Activated CD4-positive, alpha-beta memory T cell treated with anti-CD3 and anti-CD28 coated beads for 36 hours (primary cell): Measurements from ENCODE around the gene DNAH10. TPM values are rescaled to one million over a fixed set of nuclear protein-coding genes. Genes with fewer than 3 reads are reported as not detected.

Experiments used
- CTCF ChIA-PET: fragments of 350-600 bp; sonication (Branson Sonifier 250); formaldehyde crosslinking; loops from one replicate; lab custom pipeline; 2021; ENCODE audit warnings: antibody characterized with exemption, inconsistent platforms; lab: Charles Lee
- POLR2A ChIA-PET: fragments of 350-600 bp; sonication (Branson Sonifier 250); formaldehyde crosslinking; loops from one replicate; lab custom pipeline; 2021; ENCODE audit warnings: antibody characterized with exemption; lab: Charles Lee
- DNase-seq: peaks from one replicate; pipeline ENCODE4 v3.0.0-alpha.2; 2020
- H3K27ac Mint-ChIP-seq: one replicate; pipeline ENCODE4 v1.8.0; 2021; ENCODE audit warnings: mixed read lengths
- H3K27me3 Mint-ChIP-seq: one replicate; pipeline ENCODE4 v1.8.0; 2021; ENCODE audit warnings: mixed read lengths
- H3K36me3 Mint-ChIP-seq: one replicate; pipeline ENCODE4 v1.8.0; 2021; ENCODE audit warnings: mixed read lengths
- H3K4me1 Mint-ChIP-seq: one replicate; pipeline ENCODE4 v1.8.0; 2021; ENCODE audit warnings: low read depth, mixed read lengths
- H3K4me3 Mint-ChIP-seq: one replicate; pipeline ENCODE4 v1.8.0; 2021; ENCODE audit warnings: mild to moderate bottlenecking, mixed read lengths
- H3K9me3 Mint-ChIP-seq: one replicate; pipeline ENCODE4 v1.8.0; 2021; ENCODE audit warnings: mixed read lengths
- intact Hi-C: fragments of 100-400 bp; cut with micrococcal nuclease; formaldehyde crosslinking; loops from one replicate; pipeline ENCODE4 v1.15.1; 2023
- total RNA-seq, 2 experiments: library from RNA; stranded (reverse); gene quantifications; one replicate each; pipeline ENCODE4 v1.2.3, GENCODE V29; 2021

DNAH10 gene
- total RNA-seq, 2 experiments from 2014 or later: 0.10 to 0.19 TPM

DNA sequence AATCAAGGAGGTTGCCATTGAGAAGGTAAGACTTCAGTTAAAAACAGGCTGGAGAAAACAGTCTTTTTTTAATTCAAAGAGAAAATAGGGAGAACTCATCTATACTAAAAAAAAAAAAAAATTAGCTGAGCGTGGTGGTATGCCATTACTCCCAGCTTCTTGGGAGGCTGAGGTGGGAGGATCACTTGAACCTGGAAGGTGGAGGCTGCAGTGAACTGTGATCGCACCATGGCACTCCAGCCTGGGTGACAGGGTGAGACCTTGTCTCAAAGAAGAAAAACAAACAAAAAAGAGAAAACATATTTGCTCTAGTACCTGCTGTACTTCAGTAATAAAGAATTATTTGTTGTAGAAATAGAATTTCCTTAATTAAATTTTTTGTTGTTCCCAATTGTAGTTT, 68.6 kb downstream of the DNAH10 start:
- Mint-ChIP-seq H3K4me1 (peaks cover 5% of the 10 kb centered on the region), H3K9me3 (peaks cover 12% of the 10 kb centered on the region), H3K27ac (no peak overlapping the region), H3K4me3 (no peak overlapping the region), H3K36me3 (no peaks in the 10 kb centered on the region), H3K27me3 (peaks cover 16% of the 10 kb centered on the region)
- intact Hi-C loops: no loop called here
- ChIA-PET POLR2A (no interaction called here), CTCF (interaction anchor here (1.7 kb wide), 1 partner anchor 12 kb away, joined by 5 read pairs; no protein-coding TSS in a partner anchor)
- DNase-seq: no peak

DNA sequence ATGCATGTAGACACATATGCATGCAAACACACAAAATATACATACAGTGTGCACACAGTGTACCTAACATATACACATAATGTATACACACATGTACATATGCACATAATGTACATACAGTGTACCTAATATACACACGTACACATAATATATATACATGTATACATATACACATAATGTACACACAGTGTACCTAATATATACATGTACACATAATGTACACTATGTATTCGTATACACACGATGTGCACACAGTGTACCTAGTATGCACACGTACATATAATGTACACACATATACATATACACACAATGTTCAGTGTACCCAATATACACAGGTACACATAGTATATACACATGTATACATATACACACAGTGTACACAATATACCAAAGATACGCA, 70.0 kb downstream of the DNAH10 start:
- no peak for DNase-seq
- CTCF ChIA-PET: no interaction called here
- peaks cover 13% of the 10 kb centered on the region for H3K27me3 Mint-ChIP-seq

DNA sequence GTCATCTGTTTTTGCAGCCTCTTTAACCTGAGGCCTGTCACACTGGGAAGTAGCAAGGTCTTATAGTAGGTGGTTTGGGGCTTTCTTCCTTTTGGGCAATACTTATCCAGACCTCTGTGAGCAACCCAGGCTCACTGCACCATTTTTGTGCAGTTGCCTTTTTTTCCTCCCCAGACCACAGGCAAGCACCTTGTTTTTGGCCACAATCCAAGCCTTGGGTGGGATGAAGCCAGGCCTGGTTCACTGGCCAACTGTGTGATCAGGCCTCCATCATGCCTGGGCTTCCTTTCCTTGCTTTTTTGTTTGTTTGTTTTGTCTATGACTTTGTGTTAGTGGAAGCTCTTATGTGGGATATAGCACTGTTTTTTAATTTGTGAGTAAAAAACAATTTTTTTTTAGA, 71.7 kb downstream of the DNAH10 start:
- H3K4me1 Mint-ChIP-seq: no peaks in the 10 kb centered on the region
- peaks cover 12% of the 10 kb centered on the region for H3K9me3 Mint-ChIP-seq
- no peak overlapping the region for H3K4me3 Mint-ChIP-seq
- POLR2A ChIA-PET: no interaction called here
- peaks cover 7% of the 10 kb centered on the region for H3K27me3 Mint-ChIP-seq
- no peak for DNase-seq
- CTCF ChIA-PET: no interaction called here
- intact Hi-C loops: no loop called here
- no peaks in the 10 kb centered on the region for H3K36me3 Mint-ChIP-seq
- H3K27ac Mint-ChIP-seq: no peak overlapping the region

More for the DNA sequence above, 70.0 kb downstream of the DNAH10 start:
- no peak overlapping the region for H3K4me3 Mint-ChIP-seq
- intact Hi-C loops: no loop called here
- H3K36me3 Mint-ChIP-seq: no peaks in the 10 kb centered on the region
- peaks cover 12% of the 10 kb centered on the region for H3K9me3 Mint-ChIP-seq
- H3K27ac Mint-ChIP-seq: no peak overlapping the region
- POLR2A ChIA-PET: no interaction called here
- peaks cover 5% of the 10 kb centered on the region for H3K4me1 Mint-ChIP-seq

DNA sequence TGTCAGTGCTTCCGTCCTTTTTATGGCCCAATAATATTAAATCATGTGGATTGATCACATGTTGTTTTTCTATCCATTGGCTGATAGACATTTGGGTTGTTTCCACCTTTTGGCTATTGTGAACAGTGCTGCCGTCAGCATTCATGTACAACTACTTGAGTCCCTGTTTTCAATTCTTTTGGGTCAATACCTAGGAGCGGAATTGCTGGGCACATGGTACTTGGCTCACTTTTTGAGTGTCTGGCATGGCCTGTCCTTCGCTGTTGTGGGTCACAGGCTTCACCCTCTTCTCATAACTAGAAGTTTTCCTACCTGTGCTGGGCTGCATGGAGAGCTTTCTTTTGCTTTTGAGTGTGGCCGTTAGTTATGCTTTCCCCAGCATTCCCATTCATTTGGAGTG, 72.7 kb downstream of the DNAH10 start:
- Mint-ChIP-seq H3K4me1 (no peaks in the 10 kb centered on the region), H3K9me3 (peaks cover 12% of the 10 kb centered on the region), H3K27me3 (peaks cover 3% of the 10 kb centered on the region), H3K27ac (no peak overlapping the region), H3K4me3 (no peak overlapping the region), H3K36me3 (no peaks in the 10 kb centered on the region)
- ChIA-PET POLR2A (no interaction called here), CTCF (no interaction called here)
- intact Hi-C loops: no loop called here
- no peak for DNase-seq

DNA sequence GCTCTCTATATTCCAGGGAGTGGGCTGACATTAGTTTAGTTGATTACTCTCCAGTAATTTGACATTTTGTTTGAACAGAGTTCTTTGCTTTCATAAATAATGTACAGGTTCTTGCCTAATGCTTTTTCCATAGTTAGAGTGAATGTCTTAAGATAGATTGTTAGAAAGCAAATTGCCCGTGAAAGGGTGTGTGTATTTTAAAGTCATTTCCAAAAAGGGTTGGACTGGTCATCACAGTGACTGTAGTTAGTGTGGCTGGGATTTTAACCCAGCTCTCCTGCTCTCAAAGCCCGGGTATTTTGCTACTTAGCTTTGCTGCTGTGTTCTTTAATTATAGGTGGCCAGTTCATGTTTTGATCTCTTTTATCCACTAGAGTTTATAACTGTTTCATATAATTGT, 74.2 kb downstream of the DNAH10 start:
- no peaks in the 10 kb centered on the region for H3K36me3 Mint-ChIP-seq
- no peak overlapping the region for H3K4me3 Mint-ChIP-seq
- H3K9me3 Mint-ChIP-seq: peaks cover 12% of the 10 kb centered on the region
- CTCF ChIA-PET: no interaction called here
- peaks cover 3% of the 10 kb centered on the region for H3K27me3 Mint-ChIP-seq
- H3K27ac Mint-ChIP-seq: no peak overlapping the region
- DNase-seq: no peak
- POLR2A ChIA-PET: no interaction called here
- intact Hi-C loops: no loop called here
- no peaks in the 10 kb centered on the region for H3K4me1 Mint-ChIP-seq

DNA sequence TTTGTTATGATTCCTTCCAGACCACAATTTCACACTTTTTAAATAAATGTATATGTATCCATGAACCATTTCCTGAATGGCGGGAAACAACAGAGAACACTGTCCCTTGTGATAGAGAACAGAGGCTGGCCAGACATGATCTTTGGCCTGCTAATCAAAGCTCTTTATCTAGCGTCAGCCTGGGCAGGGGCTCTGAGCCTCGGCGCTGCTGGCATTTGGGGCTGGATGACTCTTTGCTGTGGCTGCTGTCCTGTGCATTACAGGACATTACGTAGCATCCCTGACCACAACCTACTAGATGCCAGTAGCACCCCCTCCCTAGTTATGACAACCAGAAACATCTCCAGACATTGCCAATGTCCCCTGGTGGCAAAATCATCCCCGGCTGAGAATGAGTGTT, 77.7 kb downstream of the DNAH10 start:
- POLR2A ChIA-PET: no interaction called here
- Mint-ChIP-seq H3K27ac (no peak overlapping the region), H3K27me3 (peaks cover 3% of the 10 kb centered on the region), H3K4me3 (no peak overlapping the region), H3K4me1 (peaks cover 2% of the 10 kb centered on the region), H3K9me3 (peaks cover 7% of the 10 kb centered on the region), H3K36me3 (no peaks in the 10 kb centered on the region)
- intact Hi-C loops: no loop called here
- DNase-seq: no peak
- CTCF ChIA-PET: interaction anchor here (0.6 to 1.7 kb wide), 2 partner anchors 11 to 39 kb away, joined by 3 to 5 read pairs; no protein-coding TSS in a partner anchor

DNA sequence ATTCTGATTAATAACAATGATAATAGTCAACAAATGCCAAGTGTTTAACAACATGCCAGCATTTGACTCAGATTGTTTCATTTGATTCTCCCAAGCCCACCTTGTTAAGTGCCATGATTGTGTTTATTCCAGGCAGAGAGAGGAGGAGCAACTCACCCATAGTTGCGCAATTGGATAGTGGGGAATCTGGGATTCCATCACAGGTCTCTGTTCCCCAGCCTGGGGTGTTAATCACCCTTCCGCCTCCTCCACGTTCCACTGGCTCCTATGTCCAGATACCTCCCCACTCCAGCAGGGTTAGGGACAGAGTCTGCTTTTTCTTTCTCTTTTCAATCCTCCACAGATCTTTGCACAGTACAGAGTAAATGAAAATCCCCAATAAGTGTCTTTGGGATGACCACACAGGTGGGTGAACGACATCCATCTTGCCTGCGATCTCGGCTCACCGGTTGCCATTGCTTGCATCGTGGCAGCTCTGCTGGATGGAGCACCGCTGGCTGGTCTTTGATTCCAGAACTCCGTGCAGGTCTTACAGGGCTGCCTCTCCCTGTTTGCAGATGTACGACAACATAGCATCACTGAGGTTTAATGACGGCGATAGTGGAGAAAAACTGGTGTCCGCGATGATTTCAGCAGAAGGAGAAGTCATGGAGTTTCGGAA, 78.8 kb downstream of the DNAH10 start:
- Mint-ChIP-seq H3K27ac (no peak overlapping the region), H3K9me3 (no peaks in the 10 kb centered on the region), H3K36me3 (no peaks in the 10 kb centered on the region), H3K4me1 (peaks cover 2% of the 10 kb centered on the region), H3K27me3 (peaks cover 3% of the 10 kb centered on the region), H3K4me3 (no peak overlapping the region)
- no peak for DNase-seq
- ChIA-PET POLR2A (no interaction called here), CTCF (interaction anchor here (1.9 to 2.6 kb wide), 2 partner anchors 39 to 48 kb away, joined by 5 to 11 read pairs; no protein-coding TSS in a partner anchor)
- intact Hi-C loops: no loop called here

DNA sequence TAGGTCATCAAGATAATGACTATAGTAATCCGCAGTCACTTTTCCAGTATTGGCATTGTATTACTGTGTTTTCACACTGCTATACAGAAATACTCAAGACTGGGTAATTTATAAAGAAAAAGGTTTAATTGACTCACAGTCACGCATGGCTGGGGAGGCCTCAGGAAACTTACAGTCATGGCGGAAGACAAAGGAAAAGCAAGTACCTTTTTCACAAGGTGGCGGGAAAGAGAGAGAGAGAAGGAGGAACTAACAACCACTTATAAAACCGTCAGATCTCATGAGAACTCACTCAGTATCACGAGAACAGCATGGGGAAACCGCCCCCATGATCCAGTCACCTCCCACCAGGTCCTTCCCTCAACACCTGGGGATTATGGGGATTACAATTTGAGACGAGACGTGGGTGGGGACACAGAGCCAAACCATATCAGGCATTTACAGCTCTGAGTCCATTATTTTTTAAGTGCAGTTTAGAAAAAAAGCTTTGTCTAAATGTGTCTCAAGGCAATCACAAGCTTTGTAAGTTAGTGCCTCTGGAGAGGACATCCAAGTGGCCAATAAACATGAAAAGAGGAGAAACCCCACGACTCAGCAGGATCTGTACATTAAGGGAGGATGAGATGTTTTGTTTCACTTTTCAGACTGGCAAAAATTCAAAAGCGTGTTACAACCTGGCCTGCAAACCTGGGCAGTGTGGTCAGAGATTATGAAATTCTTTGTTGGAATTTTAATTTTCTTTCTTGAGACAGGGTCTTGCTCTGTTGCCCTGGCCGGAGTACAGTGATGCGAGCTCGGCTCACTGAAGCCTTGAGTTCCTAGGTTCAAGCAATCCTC, 82.0 kb downstream of the DNAH10 start:
- Mint-ChIP-seq H3K4me1 (peaks cover 2% of the 10 kb centered on the region), H3K9me3 (no peaks in the 10 kb centered on the region), H3K36me3 (no peaks in the 10 kb centered on the region), H3K27me3 (peaks cover 3% of the 10 kb centered on the region), H3K4me3 (no peak overlapping the region), H3K27ac (no peak overlapping the region)
- DNase-seq: no peak
- intact Hi-C loops: no loop called here
- CTCF ChIA-PET: interaction anchor here (1.9 kb wide), 1 partner anchor 52 kb away, joined by 6 read pairs; no protein-coding TSS in a partner anchor
- POLR2A ChIA-PET: no interaction called here

DNA sequence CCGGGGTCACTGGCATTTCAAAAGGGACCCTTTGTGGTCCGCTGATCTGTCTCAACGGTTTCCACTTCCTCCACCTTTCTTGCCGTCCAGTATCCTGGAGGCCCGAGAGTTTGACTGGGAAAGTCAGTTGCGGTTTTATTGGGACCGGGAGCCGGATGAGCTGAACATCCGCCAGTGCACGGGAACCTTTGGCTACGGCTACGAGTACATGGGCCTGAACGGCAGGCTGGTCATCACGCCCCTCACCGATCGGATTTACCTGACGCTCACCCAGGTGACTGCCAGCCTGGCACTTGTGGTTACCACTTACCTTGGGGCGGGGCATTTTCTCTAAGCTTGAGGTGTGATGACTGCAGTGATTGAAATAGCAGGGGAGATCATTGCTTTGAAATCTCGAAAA, 83.8 kb downstream of the DNAH10 start:
- no peak for DNase-seq
- no peaks in the 10 kb centered on the region for H3K27me3 Mint-ChIP-seq
- no peaks in the 10 kb centered on the region for H3K36me3 Mint-ChIP-seq
- H3K4me1 Mint-ChIP-seq: peaks cover 2% of the 10 kb centered on the region
- no peak overlapping the region for H3K4me3 Mint-ChIP-seq
- no peaks in the 10 kb centered on the region for H3K9me3 Mint-ChIP-seq
- H3K27ac Mint-ChIP-seq: no peak overlapping the region
- CTCF ChIA-PET: interaction anchor here (1.9 kb wide), 1 partner anchor 54 kb away, joined by 6 read pairs; no protein-coding TSS in a partner anchor
- POLR2A ChIA-PET: no interaction called here
- intact Hi-C loops: no loop called here

DNA sequence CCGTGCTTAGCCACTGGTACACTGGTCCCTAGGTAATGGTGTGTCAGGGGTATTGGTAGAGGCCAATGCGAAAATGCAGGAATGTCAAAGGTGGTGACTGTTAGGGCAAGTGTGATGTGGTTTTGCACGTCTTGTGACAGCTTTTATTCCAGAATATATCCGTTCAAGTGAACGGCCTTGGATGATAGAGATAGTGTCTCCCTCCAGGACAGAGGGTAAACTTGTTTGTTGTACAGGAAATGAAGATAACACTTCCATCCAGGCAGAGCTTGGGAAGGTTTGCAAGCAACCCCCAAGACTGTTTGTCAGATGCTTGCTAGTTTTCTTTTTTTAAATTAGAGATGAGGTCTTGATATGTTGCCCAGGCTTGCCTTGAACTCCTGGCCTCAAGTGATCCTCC, 84.2 kb downstream of the DNAH10 start:
- Mint-ChIP-seq H3K27me3 (no peaks in the 10 kb centered on the region), H3K4me1 (peaks cover 2% of the 10 kb centered on the region), H3K4me3 (no peak overlapping the region), H3K36me3 (no peaks in the 10 kb centered on the region), H3K9me3 (no peaks in the 10 kb centered on the region), H3K27ac (no peak overlapping the region)
- DNase-seq: no peak
- CTCF ChIA-PET: interaction anchor here (1.9 kb wide), 1 partner anchor 54 kb away, joined by 6 read pairs; no protein-coding TSS in a partner anchor
- intact Hi-C loops: no loop called here
- POLR2A ChIA-PET: no interaction called here

DNA sequence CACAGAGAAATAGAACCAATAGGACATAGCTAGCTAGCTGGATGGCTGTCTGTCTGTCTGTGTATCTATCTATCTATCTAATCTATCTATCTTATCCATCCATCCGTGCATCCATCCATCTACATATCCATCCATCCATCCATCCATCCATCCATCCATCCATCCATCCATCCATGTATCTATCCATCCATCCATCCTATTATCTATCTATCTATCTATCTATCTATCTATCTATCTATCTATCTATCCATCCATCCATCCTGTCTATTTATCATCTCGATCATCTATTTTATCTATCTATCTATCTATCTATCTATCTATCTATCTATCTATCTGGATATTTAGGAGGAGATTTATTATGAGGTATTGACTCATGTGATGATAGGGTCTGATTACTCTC, 84.9 kb downstream of the DNAH10 start:
- Mint-ChIP-seq H3K36me3 (no peaks in the 10 kb centered on the region), H3K27ac (no peak overlapping the region), H3K27me3 (no peaks in the 10 kb centered on the region), H3K9me3 (no peaks in the 10 kb centered on the region), H3K4me3 (no peak overlapping the region), H3K4me1 (peaks cover 1% of the 10 kb centered on the region)
- CTCF ChIA-PET: no interaction called here
- POLR2A ChIA-PET: no interaction called here
- DNase-seq: no peak
- intact Hi-C loops: no loop called here

DNA sequence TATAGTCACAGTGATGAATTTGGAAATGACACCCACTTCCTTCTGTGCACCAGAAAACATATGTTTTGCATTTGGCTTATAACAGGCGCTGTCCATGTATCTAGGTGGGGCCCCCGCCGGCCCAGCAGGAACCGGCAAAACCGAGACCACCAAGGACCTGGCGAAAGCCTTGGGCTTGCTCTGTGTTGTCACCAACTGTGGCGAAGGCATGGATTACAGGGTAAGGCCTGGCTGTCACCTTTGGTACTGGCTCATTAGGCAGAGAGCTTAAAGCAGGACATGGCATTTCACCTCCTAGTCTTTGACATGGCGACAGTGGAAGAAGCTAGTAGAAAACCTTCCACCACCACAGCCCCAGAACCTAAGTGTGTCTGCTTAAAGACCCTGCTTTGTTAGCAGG, 85.8 kb downstream of the DNAH10 start:
- DNase-seq: no peak
- Mint-ChIP-seq H3K27ac (no peak overlapping the region), H3K36me3 (no peaks in the 10 kb centered on the region), H3K9me3 (no peaks in the 10 kb centered on the region), H3K4me3 (no peak overlapping the region), H3K27me3 (no peaks in the 10 kb centered on the region), H3K4me1 (no peaks in the 10 kb centered on the region)
- CTCF ChIA-PET: no interaction called here
- intact Hi-C loops: no loop called here
- POLR2A ChIA-PET: no interaction called here
